MM.1S (cell line): ENCODE measurements around the gene AKAP3.

Experiments used
- EZH2 ChIP-seq: fragments of 300-600 bp; sonication (generic); optimal IDR thresholded peaks from 2 replicates; pipeline ENCODE3; 2017; ENCODE audit warnings: low read depth, mild to moderate bottlenecking, antibody characterized with exemption, low read length, mixed read lengths
- TF ChIP-seq, protein P1 (sequence below): fragments of 300-600 bp; sonication (generic); IDR thresholded peaks from 2 replicates; pipeline ENCODE4 v1.5.1; 2016; ENCODE audit warnings: antibody characterized with exemption, low read length, mixed read lengths

DNA sequence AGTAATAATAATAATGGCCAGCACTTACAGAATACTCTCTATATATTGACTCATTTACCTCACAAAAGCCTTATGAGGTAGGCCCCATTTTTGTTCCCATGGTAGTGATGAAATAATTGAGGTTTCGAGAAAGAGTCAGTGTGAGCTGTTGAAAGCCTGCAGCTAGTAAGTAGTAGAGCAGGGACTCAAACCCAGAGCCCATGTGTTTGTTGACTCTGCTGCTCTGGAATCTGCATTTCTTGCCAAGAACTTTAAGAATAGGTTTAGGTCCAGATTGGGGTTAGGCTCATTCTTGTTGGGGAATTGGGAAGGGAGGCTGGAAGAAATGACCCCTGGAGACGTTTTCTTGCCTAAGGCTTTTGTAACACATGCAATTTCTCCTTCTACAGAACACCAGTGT lies 58.9 kb downstream of the AKAP3 start:
- TF ChIP-seq, protein P1, sequence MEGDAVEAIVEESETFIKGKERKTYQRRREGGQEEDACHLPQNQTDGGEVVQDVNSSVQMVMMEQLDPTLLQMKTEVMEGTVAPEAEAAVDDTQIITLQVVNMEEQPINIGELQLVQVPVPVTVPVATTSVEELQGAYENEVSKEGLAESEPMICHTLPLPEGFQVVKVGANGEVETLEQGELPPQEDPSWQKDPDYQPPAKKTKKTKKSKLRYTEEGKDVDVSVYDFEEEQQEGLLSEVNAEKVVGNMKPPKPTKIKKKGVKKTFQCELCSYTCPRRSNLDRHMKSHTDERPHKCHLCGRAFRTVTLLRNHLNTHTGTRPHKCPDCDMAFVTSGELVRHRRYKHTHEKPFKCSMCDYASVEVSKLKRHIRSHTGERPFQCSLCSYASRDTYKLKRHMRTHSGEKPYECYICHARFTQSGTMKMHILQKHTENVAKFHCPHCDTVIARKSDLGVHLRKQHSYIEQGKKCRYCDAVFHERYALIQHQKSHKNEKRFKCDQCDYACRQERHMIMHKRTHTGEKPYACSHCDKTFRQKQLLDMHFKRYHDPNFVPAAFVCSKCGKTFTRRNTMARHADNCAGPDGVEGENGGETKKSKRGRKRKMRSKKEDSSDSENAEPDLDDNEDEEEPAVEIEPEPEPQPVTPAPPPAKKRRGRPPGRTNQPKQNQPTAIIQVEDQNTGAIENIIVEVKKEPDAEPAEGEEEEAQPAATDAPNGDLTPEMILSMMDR, result no peak
- TF ChIP-seq EZH2, result no peak
